Measurements from ENCODE around the gene PTGDS.

DNA sequence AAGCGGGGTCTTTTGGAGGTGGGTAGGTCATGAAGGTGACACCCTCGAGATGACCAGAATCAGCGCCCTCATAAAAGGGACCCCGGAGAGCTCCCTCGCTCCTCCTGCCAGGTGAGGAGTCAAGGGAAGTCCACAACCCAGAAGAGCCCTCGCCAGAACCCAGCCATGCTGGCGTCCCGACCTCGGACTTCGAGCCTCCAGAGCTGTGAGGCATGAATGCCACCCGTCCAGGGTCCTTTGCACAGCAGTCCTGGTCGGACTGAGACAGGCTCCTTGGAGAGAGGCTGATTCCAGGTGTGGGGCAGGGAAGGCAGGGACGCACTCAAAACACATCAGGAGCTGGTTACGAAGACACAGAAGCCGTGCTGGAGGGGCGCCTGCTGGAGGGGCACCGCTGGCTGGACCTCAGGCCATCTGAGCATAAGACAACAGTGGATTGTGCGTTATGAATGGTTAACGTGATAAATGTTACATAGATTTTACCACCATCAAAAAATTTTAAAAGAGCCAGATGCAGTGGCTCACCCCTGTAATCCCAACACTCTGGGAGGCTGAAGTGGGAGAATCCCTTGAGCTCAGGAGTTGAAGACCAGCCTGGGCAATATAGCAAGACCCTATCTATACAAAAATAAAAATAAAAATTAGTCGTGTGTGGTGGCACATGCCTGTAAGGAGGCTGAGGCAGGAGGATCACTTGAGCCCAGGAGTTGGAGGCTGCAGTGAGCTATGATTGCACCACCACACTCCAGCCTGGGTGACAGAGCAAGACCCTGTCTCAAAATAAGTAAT lies 24.7 kb downstream of the PTGDS start:
- TF ChIP-seq, protein P1, sequence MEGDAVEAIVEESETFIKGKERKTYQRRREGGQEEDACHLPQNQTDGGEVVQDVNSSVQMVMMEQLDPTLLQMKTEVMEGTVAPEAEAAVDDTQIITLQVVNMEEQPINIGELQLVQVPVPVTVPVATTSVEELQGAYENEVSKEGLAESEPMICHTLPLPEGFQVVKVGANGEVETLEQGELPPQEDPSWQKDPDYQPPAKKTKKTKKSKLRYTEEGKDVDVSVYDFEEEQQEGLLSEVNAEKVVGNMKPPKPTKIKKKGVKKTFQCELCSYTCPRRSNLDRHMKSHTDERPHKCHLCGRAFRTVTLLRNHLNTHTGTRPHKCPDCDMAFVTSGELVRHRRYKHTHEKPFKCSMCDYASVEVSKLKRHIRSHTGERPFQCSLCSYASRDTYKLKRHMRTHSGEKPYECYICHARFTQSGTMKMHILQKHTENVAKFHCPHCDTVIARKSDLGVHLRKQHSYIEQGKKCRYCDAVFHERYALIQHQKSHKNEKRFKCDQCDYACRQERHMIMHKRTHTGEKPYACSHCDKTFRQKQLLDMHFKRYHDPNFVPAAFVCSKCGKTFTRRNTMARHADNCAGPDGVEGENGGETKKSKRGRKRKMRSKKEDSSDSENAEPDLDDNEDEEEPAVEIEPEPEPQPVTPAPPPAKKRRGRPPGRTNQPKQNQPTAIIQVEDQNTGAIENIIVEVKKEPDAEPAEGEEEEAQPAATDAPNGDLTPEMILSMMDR (IDR thresholded peaks at IDR 0.05) = no peak
- TF ChIP-seq POLR2A (IDR thresholded peaks at IDR 0.05) (no peak), EP300 (IDR thresholded peaks at IDR 0.05) (no peak)
